HFFc6 (cell line): ENCODE measurements around the gene RRAD. TPM values are rescaled to one million over a fixed set of nuclear protein-coding genes. Genes with fewer than 3 reads are reported as not detected.

Experiments
- DNase-seq: peaks from one replicate; pipeline ENCODE4 v3.0.0-alpha.2; 2018
- H3K27ac Mint-ChIP-seq: 2 replicates; pipeline ENCODE4 v1.8.0; 2020; ENCODE audit warnings: mild to moderate bottlenecking, mixed read lengths
- H3K27me3 Mint-ChIP-seq: 2 replicates; pipeline ENCODE4 v1.8.0; 2021; ENCODE audit warnings: mild to moderate bottlenecking, moderate library complexity, mixed read lengths; ENCODE audit not compliant: insufficient read depth
- H3K36me3 Mint-ChIP-seq: 2 replicates; pipeline ENCODE4 v1.8.0; 2021; ENCODE audit warnings: low read depth, mixed read lengths
- H3K4me1 Mint-ChIP-seq: 2 replicates; pipeline ENCODE4 v1.8.0; 2020; ENCODE audit warnings: low read depth, mixed read lengths
- H3K4me3 Mint-ChIP-seq: 2 replicates; pipeline ENCODE4 v1.8.0; 2020; ENCODE audit warnings: mild to moderate bottlenecking, moderate library complexity, mixed read lengths
- H3K9me3 Mint-ChIP-seq: 2 replicates; pipeline ENCODE4 v1.8.0; 2020; ENCODE audit warnings: mild to moderate bottlenecking, mixed read lengths
- total RNA-seq, 6 experiments: library from RNA; stranded (reverse); fragmentation: NEBNext Ultra II Directional; extraction: Animal tissue kit (Norgen Biotek cat#: 25700); gene quantifications; 2 replicates in 1 of 6; 3 replicates in 5 of 6; pipeline ENCODE4 v1.2.3, GENCODE V29; 2021
- TF ChIP-seq, protein P1 (sequence below): fragments of 200-600 bp; sonication (generic); IDR thresholded peaks from 2 replicates; pipeline ENCODE4 v1.5.0; 2021; ENCODE audit warnings: antibody characterized with exemption, mild to moderate bottlenecking

Gene RRAD
- total RNA-seq, 6 experiments from 2014 or later: 0.52 to 2.0 (median 1.5) TPM

DNA sequence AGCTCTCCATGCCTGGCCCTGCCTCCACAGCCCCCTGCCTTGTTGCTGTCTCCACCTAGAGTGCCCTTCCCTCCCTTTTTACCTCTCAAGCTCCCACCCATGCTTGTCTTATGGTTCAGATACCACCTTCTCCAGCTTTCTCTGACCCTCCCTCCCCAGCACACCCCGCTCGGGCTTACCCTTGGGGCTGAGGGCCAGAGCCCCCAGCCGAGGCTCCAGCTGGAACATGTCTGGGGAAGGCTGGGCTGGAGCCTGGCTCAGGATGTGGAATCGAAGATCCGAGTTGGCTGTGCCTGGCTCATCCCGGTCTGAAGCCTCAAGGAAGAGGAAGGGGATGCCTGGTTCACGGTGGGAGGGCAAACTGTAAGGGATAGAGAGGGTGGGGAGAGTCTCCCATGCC is 10.3 kb downstream of the RRAD start:
- Mint-ChIP-seq H3K4me1 (no peaks in the 10 kb centered on the region), H3K27ac (no peak overlapping the region), H3K36me3 (no peaks in the 10 kb centered on the region), H3K4me3 (no peak overlapping the region), H3K9me3 (no peaks in the 10 kb centered on the region), H3K27me3 (peaks cover 19% of the 10 kb centered on the region)
- DNase-seq: no peak
- TF ChIP-seq, protein P1, sequence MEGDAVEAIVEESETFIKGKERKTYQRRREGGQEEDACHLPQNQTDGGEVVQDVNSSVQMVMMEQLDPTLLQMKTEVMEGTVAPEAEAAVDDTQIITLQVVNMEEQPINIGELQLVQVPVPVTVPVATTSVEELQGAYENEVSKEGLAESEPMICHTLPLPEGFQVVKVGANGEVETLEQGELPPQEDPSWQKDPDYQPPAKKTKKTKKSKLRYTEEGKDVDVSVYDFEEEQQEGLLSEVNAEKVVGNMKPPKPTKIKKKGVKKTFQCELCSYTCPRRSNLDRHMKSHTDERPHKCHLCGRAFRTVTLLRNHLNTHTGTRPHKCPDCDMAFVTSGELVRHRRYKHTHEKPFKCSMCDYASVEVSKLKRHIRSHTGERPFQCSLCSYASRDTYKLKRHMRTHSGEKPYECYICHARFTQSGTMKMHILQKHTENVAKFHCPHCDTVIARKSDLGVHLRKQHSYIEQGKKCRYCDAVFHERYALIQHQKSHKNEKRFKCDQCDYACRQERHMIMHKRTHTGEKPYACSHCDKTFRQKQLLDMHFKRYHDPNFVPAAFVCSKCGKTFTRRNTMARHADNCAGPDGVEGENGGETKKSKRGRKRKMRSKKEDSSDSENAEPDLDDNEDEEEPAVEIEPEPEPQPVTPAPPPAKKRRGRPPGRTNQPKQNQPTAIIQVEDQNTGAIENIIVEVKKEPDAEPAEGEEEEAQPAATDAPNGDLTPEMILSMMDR: no peak

DNA sequence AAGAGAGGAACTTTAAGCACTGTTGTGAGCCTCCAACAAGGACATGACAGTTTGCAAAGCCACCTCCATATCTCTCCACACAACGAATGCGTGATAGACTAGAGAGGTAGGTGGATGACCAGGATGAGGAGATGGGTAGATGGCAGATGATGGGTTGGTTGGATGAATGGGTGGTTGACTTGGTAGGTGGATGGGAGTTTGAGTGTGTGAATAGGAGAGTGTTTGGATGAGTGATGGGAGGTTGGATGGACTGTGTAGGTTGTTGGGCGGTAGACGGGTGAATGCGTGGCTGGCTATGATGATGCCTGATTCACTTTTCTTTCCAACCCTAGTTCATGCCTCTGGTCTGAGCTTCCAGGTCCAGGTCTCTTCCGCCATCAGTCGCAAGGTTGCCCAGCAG is 10.8 kb downstream of the RRAD start:
- Mint-ChIP-seq H3K27ac (no peak overlapping the region), H3K4me3 (no peak overlapping the region), H3K36me3 (no peaks in the 10 kb centered on the region), H3K27me3 (peaks cover 16% of the 10 kb centered on the region), H3K4me1 (no peaks in the 10 kb centered on the region), H3K9me3 (no peaks in the 10 kb centered on the region)
- no peak for DNase-seq
- TF ChIP-seq, protein P1: no peak

DNA sequence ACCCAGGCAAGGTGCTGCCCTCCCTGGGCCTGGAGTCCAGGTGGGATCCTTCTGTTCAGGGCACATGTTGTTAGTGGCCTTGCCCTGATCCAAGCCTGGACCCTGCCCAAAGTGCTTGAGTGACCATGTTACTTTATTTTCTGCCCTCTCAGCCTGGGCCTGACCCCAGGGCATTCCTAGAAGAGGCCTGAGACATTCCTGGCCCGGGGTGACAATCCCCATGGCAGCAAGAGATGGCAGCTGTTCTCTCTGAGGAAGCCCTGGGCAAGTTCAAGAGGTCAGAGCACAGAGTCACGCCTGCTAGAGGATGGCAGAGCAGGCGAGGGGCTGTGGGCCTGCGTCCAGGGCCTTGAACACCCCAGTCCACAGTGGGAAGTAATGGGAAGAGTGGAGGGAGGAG is 11.6 kb downstream of the RRAD start:
- Mint-ChIP-seq H3K27me3 (peaks cover 16% of the 10 kb centered on the region), H3K27ac (no peak overlapping the region), H3K4me1 (no peaks in the 10 kb centered on the region), H3K9me3 (no peaks in the 10 kb centered on the region), H3K36me3 (no peaks in the 10 kb centered on the region), H3K4me3 (no peak overlapping the region)
- TF ChIP-seq, protein P1: no peak
- DNase-seq: no peak

DNA sequence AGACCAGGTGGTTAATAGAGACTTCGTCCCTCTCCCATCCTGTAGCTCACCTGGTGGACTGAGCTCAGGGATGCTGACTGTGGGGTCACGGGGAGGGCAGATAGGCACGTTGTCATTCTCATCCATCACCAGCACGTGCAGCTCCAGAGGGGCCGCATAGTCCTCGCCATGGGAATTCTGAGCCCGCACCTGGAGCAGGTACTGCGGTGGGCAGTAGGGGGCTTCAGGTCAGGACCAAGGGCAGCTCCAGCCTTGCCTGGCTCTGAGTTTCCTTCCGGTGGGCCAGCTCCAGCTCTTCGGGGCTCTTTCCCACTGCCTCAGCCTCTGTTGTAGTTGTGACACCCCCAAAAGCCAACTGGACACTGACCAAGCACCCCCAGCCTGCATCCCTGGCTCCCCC is 12.3 kb downstream of the RRAD start:
- Mint-ChIP-seq H3K9me3 (no peaks in the 10 kb centered on the region), H3K4me3 (no peak overlapping the region), H3K27ac (no peak overlapping the region), H3K27me3 (peaks cover 14% of the 10 kb centered on the region), H3K36me3 (no peaks in the 10 kb centered on the region), H3K4me1 (no peaks in the 10 kb centered on the region)
- DNase-seq: no peak
- TF ChIP-seq, protein P1: no peak

DNA sequence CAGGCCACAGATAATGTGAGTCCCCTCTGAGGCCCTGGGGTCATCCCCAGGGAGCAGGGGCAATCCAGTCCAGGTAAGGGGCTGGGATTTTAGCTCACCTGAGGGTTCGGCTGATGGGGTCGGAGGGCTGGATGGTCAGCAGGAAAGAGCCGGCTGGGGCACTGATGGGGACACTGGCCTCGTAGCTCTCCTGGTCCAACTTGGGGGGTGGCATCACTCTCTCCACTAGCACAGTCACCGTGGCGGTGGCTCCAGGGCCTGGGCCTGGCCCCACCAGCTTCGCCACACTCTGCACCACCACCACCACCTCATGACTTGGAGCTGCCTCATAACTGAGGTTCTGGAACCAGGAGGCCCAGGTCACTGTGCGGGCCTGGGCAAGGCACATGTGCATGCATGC is 13.5 kb downstream of the RRAD start:
- TF ChIP-seq, protein P1: no peak
- no peaks in the 10 kb centered on the region for H3K36me3 Mint-ChIP-seq
- no peak overlapping the region for H3K4me3 Mint-ChIP-seq
- H3K27ac Mint-ChIP-seq: no peak overlapping the region
- no peak for DNase-seq
- H3K9me3 Mint-ChIP-seq: no peaks in the 10 kb centered on the region
- peaks cover 21% of the 10 kb centered on the region for H3K27me3 Mint-ChIP-seq
- no peaks in the 10 kb centered on the region for H3K4me1 Mint-ChIP-seq

DNA sequence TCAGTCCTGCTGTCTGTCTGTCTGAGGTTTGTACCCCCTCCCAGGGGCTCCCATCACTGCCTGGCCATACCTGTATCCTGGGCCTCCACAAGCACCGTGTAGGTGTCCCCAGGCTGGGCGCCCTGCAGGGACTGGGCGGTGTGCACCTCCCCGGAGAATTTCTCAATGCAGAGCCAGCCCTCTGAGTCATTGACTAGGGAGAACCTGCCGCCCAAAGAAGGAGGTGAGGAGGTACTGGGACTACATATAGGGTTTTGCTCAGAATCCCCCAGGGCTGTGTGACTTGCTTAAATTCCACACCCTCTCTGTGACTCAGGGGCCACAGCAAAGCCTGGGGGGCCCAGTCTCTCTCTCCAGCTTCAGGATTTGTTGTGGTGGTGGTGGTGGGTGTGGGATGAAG is 14.2 kb downstream of the RRAD start:
- TF ChIP-seq, protein P1: no peak
- no peak overlapping the region for H3K4me3 Mint-ChIP-seq
- no peak overlapping the region for H3K27ac Mint-ChIP-seq
- H3K36me3 Mint-ChIP-seq: no peaks in the 10 kb centered on the region
- no peaks in the 10 kb centered on the region for H3K4me1 Mint-ChIP-seq
- H3K9me3 Mint-ChIP-seq: no peaks in the 10 kb centered on the region
- no peak for DNase-seq
- H3K27me3 Mint-ChIP-seq: peaks cover 18% of the 10 kb centered on the region
